Measurements from ENCODE around the gene SCRN1. TPM values are rescaled to one million over a fixed set of nuclear protein-coding genes. Genes with fewer than 3 reads are reported as not detected.

The SCRN1 gene
- total and polyA plus RNA-seq, 2 donors from 2014 or later: 22.2 to 85.6 TPM

DNA sequence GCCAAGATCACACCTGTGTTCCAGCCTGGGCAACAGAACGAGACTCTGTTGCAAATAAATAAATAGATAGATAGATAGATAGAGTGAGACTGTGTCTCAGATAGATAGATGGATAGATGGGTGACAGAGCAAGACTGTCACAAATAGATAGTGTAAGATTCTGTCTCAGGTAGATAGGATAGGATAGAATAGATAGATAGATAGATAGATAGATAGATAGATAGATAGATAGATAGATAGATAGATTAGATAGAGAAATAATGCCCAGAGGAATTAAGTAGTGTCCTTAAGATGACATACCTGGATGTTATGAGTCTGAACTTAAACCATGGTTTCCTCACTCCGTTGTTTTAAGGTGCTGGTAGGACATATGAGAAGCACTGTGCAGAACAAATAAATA lies 46.6 kb upstream of the SCRN1 start:
- Histone ChIP-seq H3K27ac (ENCODE audit: low read depth in 2 of 2, low read length in 2 of 2) (no peak overlapping the region), H3K27me3 (ENCODE audit: control insufficient read depth, insufficient read depth, low read length) (no peaks in the 10 kb centered on the region), H3K4me3 (ENCODE audit: low read length in 3 of 3) (no peak overlapping the region), H3K9me3 (ENCODE audit: control insufficient read depth in 2 of 3, insufficient read depth in 1 of 3, low read length in 3 of 3) (no peaks in the 10 kb centered on the region), H3K4me1 (ENCODE audit: control insufficient read depth in 2 of 3, insufficient read depth in 2 of 3, low read depth in 1 of 3, low read length in 3 of 3) (no peaks in the 10 kb centered on the region), H3K9ac (ENCODE audit: low read length in 3 of 3) (no peak overlapping the region), H3K36me3 (ENCODE audit: control insufficient read depth in 2 of 3, insufficient read depth in 3 of 3, low read length in 3 of 3) (no peaks in the 10 kb centered on the region)
- intact Hi-C loops (cut with DNase I): no loop called here
- DNase-seq: no peak
- TF ChIP-seq, protein P1, sequence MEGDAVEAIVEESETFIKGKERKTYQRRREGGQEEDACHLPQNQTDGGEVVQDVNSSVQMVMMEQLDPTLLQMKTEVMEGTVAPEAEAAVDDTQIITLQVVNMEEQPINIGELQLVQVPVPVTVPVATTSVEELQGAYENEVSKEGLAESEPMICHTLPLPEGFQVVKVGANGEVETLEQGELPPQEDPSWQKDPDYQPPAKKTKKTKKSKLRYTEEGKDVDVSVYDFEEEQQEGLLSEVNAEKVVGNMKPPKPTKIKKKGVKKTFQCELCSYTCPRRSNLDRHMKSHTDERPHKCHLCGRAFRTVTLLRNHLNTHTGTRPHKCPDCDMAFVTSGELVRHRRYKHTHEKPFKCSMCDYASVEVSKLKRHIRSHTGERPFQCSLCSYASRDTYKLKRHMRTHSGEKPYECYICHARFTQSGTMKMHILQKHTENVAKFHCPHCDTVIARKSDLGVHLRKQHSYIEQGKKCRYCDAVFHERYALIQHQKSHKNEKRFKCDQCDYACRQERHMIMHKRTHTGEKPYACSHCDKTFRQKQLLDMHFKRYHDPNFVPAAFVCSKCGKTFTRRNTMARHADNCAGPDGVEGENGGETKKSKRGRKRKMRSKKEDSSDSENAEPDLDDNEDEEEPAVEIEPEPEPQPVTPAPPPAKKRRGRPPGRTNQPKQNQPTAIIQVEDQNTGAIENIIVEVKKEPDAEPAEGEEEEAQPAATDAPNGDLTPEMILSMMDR (IDR thresholded peaks at IDR 0.05; ENCODE audit: borderline replicate concordance, extremely low read depth, insufficient read depth): no peak
- no peak for FAIRE-seq

DNA sequence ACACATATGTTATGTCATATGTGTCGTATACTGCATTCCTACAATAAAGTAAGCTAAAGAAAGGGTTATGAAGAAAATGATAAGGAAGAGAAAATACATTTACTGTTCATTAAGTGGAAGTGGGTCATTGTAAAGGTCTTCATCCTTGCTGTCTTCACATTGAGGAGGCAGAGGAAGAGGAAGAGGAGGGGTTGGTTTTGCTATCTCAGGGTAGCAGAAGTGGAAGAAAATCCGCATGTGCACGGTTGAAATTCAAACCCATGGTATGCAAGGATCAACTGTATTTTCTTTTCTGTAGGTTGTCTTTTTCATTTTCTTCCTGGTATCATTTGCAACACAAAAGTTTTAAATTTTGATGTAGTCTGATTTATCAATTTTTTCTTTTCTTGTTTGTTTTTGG lies 44.9 kb upstream of the SCRN1 start:
- no peak for DNase-seq
- intact Hi-C loops (cut with DNase I): no loop called here
- peak; percentile 15 for FAIRE-seq

DNA sequence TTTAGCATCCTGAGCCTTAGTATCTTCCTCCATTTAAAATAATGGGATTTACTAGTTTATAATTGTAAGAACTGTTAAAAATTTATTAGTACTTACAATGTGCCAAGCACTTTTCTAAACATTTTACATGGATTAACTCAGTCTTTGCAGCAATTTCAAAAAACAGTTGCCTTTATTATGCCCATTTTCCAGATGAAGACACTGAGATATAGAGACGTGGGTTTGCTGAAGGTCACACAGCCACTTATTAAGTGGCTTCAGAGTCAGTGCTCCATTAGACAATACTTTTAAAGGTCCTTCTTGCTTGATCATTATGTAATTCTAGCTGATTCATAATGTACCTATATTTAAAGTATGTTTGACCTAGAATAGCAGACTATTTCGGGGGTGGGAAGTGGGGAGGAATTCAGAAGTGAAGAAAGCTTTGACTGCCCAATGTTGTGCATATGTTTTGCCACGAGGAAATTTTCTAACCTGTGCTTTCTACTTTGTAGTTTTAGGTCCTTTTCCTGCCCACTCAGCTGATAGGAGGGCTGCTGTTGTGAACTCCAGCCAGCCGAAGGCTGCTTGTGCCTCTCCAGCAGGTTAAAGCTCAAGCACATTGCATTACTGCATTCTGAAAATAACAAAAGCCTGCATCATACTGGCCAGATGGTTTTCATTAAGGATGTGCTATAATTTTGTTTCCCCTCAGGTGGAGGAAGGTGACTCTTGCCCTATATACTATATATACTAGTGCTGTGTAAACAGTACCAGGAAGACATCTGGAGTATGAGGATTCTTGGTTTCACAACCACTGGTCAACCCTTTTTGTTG lies 42.9 kb upstream of the SCRN1 start:
- no peak overlapping the region for H3K27ac ChIP-seq (ENCODE audit: low read depth in 2 of 2, low read length in 2 of 2)
- DNase-seq (no peak), FAIRE-seq (no peak)
- no peak overlapping the region for H3K4me3 ChIP-seq (ENCODE audit: low read length in 3 of 3)
- intact Hi-C loops (cut with DNase I): no loop called here
- H3K36me3 ChIP-seq (ENCODE audit: control insufficient read depth in 2 of 3, insufficient read depth in 3 of 3, low read length in 3 of 3): no peaks in the 10 kb centered on the region
- H3K9me3 ChIP-seq (ENCODE audit: control insufficient read depth in 2 of 3, insufficient read depth in 1 of 3, low read length in 3 of 3): no peaks in the 10 kb centered on the region
- TF ChIP-seq, protein P1 (IDR thresholded peaks at IDR 0.05; ENCODE audit: borderline replicate concordance, extremely low read depth, insufficient read depth): no peak
- no peaks in the 10 kb centered on the region for H3K27me3 ChIP-seq (ENCODE audit: control insufficient read depth, insufficient read depth, low read length)
- peaks cover 0 to 12% (median 8%) of the 10 kb centered on the region in 3 donors for H3K4me1 ChIP-seq (ENCODE audit: control insufficient read depth in 2 of 3, insufficient read depth in 2 of 3, low read depth in 1 of 3, low read length in 3 of 3)
- H3K9ac ChIP-seq (ENCODE audit: low read length in 3 of 3): no peak overlapping the region

More for the DNA sequence above, 44.9 kb upstream of the SCRN1 start:
- TF ChIP-seq, protein P1 (IDR thresholded peaks at IDR 0.05; ENCODE audit: borderline replicate concordance, extremely low read depth, insufficient read depth): no peak
- no peak overlapping the region for H3K9ac ChIP-seq (ENCODE audit: low read length in 3 of 3)
- H3K4me3 ChIP-seq (ENCODE audit: low read length in 3 of 3): no peak overlapping the region
- H3K9me3 ChIP-seq (ENCODE audit: control insufficient read depth in 2 of 3, insufficient read depth in 1 of 3, low read length in 3 of 3): no peaks in the 10 kb centered on the region
- H3K27me3 ChIP-seq (ENCODE audit: control insufficient read depth, insufficient read depth, low read length): no peaks in the 10 kb centered on the region
- H3K27ac ChIP-seq (ENCODE audit: low read depth in 2 of 2, low read length in 2 of 2): no peak overlapping the region
- H3K4me1 ChIP-seq (ENCODE audit: control insufficient read depth in 2 of 3, insufficient read depth in 2 of 3, low read depth in 1 of 3, low read length in 3 of 3): peaks cover 0 to 9% (median 4%) of the 10 kb centered on the region in 3 donors
- no peaks in the 10 kb centered on the region for H3K36me3 ChIP-seq (ENCODE audit: control insufficient read depth in 2 of 3, insufficient read depth in 3 of 3, low read length in 3 of 3)

Measured in kidney (tissue), 14 donors.